GM12892 (cell line): ENCODE data around the gene SFR1.

Source experiments
- POLR2A ChIP-seq: IDR thresholded peaks from 2 replicates; pipeline ENCODE4 v1.6.1; 2011; ENCODE audit warnings: low read depth, low read length, control low read depth
- POLR2AphosphoS5 ChIP-seq: IDR thresholded peaks from 2 replicates; pipeline ENCODE4 v1.6.1; 2011; ENCODE audit warnings: low read depth, low read length, control low read depth
- TAF1 ChIP-seq: IDR thresholded peaks from 2 replicates; pipeline ENCODE4 v1.6.1; 2011; ENCODE audit warnings: low read depth, mild to moderate bottlenecking, control low read depth, low read length, borderline replicate concordance

- TF ChIP-seq POLR2AphosphoS5: no peak
- no peak for TF ChIP-seq POLR2A
- TF ChIP-seq TAF1: no peak
Measured at GRCh38 chr10:104103956-104104355, 18.0 kb upstream of the SFR1 start.
